GM19372 (cell line): ENCODE data around the gene AWAT1.
"Not testable (repeated sequence)": the region's sequence is repeated elsewhere in the genome, so short reads cannot be mapped to it uniquely, and the experiment has no call there.

Experiments
- ATAC-seq: cut with Tn5 transposase; IDR thresholded peaks from one replicate; pipeline ENCODE4 v1.9.1; 2021; ENCODE audit warnings: mild to moderate bottlenecking, low read depth, moderate library complexity; ENCODE audit not compliant: unreplicated experiment

The AWAT1 gene

DNA sequence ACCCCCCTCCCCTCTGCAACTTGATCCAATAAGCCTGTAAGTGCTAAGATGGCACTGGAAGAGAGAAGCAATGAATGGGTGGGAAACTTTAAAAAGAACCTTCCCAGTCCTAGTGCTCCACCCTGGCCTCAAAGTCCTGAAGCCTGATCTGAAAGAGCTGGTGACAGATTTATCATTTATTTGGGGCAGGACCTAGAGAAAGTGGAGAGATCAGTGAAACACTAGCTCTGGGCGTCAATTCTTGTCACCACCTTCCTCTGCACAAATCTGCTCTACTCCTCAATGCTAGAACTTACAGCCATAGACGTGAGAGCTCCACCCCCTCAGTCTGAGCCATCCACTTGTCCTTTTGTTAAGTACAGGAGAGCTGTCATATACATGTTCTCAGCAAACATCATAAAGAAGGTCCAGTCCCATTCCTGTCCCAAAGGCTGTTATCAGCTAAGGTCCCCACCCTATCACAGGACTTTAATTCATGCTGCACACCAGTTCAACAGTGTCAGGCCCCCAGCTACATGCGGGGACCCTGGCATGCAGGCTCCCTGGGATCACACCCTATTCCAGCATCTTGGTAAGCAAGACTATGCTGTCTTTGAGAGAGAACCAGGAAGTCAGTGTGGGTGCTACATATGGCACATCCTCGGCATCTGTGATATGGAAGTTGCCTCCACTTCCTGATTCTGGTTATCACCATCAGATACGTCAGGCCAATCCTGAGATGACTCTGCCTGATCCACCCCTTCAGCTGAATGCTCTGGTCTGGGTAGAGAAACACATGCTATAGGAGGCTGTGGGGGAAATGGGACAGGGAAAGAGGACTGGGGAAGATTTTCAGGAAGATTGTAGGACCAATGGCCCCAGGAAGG, 23.2 kb downstream of the AWAT1 start:
- no peak for ATAC-seq

DNA sequence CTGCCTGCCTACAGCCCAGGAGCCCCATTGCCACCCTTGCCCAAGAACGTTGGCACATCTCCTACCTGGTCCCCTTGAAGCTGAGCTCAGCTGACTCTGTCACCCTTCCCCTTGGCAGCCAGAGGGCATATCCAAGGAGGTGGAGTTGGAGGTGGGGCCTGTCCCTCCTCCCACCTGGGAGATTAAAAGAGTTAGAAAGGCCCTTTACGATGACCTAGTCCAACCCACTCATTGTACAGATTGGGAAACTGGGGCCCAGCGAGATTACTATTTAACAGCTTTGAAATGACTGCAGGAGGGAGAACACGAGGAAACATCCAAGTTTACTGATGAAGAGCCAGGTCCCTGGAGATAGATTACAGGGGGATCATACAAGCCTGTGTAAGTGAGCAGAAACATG, 25.6 kb downstream of the AWAT1 start, which contains the start of gene P2RY4:
Gene P2RY4, minus strand, starts transcription at position 101 of the 400 bp plus-strand sequence. CDS start 580 bp downstream, outside the sequence.
- ATAC-seq, result no peak

DNA sequence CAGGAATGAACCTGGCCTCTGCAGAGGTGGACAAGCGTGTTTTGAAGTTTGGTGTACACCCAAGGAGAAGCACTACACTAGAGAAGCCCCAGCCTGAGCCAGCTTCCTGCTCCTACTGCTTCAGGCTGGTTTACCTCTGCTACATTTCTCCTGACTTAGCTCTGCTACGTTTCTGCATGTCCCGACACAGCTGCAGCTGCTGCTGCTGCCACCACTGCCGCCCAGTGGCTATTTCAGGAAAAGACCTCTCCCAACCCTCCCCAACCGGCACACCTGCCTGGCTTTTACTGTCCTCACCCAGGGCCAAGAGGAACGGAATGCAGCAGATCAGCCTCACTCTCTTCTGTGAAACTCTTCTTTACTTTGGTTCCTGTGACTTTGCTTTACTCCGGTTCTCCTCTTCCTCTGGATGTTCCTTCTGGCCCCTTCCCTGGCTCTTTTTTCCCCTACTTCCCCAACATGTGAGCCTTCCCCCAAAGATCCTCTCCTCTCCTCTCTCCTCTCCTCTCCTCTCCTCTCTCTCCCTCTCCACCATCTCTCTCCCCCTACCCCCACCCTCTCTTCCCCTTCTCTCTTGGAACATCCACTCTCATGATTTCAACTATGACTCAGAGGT, 28.6 kb downstream of the AWAT1 start:
- ATAC-seq, result no peak

DNA sequence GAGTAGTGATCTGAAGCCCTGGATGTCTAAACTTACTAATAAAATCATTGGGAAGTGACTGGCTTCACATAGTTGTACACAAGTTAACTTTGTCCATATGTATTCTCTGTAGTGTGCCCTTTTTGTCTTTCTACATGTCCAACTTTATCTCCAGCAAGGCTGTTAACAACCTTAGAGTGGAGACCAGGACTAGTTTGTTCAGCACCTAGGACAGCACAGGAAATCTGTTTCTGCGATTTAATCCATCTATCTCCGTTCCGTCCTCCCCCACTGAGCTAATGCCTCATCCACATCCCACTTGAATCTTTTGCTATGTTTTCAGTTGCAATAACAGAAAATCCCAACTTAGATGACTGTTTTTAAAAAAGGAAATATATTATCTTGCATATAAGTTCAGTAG, 30.3 kb downstream of the AWAT1 start:
- ATAC-seq, result no peak

DNA sequence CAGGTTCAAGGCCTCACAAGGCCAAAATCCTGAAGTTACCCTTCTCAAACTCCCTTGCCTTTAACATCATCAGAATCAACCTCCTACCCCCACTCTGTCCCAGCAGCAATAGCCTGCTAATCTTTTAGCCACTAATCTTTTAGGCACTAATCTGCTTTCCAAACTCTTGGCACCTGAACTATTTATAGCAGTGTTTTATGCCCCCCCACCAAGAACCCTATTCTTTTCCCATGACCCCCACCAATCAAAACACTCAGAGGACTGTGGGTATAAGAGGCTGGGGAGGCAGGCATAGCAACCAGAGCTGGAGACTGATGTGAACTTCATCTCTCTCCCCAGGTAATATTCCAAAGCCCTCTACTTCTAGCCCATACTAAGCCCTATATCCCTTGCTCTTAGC, 33.6 kb downstream of the AWAT1 start, which contains the start of gene ARR3:
Gene ARR3, plus strand, starts transcription at position 301 of the 400 bp plus-strand sequence. CDS start 1,052 bp downstream, outside the sequence.
- ATAC-seq, result no peak

DNA sequence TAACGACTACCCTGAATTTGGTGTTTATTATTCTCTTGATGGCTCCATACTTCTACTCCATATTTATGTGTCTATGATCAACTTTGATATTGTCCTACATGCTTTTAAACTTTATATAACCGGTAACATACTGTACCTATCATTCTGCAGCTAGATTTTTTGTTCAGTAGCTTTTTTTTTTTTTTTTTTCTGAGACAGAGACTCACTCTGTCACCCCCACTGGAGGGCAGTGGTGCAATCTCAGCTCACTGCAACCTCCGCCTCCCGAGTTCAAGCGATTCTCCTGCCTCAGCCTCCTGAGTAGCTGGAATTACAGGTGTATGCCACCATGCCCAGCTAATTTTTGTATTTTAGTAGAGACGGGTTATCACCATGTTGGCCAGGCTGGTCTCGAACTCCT, 39.6 kb downstream of the AWAT1 start:
- not testable (repeated sequence) for ATAC-seq

DNA sequence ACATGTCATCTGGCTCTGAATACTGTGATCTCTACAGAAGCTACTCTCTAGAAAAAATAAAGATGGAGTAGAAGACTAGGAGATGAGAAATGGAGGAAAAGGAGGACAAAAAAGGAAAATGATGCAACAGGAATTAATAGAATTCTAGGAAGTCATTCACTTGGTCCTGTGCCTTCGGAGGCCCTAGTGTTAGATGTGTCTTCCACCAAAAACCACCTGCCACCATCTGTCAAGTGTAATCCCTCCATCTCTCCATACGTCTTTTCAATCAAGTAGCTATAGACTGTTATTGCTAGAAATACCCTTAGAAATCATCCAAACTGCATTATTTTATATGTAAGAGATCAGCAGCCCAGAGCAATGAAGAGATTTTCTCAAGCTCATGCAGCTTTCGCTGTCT, 44.6 kb downstream of the AWAT1 start:
- no peak for ATAC-seq

DNA sequence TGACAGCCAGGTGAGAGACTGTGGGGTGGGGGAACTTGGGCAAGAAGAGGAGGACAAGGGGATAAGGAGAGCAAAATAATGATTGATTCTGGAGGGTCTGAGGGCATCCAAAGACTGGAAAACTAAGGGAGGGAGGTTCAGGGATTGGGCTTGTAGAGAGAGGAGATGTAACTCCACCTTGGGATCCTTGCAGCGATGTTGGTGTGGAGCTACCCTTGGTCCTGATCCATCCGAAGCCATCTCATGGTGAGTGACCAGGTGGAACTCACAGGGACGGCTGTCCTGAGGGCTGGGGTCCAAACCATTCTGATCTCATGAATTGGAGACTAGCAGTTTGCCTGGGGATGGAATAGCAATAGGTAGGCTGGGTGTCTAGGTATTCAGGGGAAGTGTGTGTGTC, 46.1 kb downstream of the AWAT1 start:
- no peak for ATAC-seq

DNA sequence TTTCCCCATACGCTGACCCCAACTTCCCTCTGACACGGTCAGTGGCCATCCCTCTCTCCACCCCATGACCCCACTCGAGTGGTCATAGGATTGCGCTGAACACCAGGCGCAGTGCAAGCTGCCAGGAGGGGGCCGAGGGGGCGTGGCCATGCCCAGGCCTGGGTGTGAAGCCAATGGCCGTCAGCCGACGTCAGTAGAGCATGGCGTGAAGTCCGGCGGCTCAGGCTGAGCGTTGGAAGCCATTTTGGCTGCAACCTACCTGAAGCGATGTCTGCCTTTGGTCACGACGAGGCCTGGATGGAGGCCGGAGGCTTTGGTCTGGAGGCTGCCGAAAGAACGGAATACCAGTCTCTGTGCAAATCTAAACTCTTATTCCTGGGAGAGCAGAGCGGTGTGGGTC, 47.5 kb downstream of the AWAT1 start, which contains the start of gene RAB41:
Gene RAB41, plus strand, starts transcription at position 222 of the 400 bp plus-strand sequence. Its CDS starts 46 bp downstream, at position 268.
- ATAC-seq, result no peak

DNA sequence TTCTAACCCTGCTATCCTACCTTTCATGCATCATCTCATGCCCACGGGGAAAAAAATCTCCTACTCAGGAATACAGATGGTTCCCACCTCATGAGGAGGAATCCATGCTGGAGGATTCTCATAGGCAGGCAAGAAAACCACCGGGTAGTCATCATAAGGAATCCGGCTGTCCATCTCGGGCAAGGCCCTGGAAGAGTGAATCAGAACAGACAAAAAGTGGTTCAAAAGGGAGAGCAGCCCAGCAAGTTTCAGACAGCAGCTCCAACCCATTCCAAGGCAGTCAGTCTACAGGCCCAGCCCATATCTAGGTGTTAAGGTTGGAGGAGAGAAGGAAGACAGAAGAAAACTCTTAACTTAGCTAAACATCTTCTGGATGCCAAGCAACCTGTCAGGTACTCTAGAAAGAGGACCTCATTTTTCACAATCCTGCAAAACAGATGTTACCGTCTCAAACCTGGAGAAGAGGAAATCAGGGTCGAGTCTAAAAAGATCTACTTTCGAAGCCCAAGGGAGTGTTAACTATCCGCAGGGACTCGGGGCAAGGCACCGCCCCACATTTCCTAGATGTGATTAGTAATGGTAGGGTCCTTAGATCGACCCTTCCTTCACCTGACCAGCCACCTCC, 54.8 kb downstream of the AWAT1 start:
- no peak for ATAC-seq
